Ovary (tissue), 3 donors: ENCODE results near the gene NEMP2.

Experiments used
- CTCF ChIP-seq, 3 donors: fragments of 450-650 bp in 2 of 3; fragments of 200-600 bp in 1 of 3; IDR thresholded peaks; one replicate each; pipeline versions ENCODE4 v1.5.1 to v1.8.0; 2016 to 2022; ENCODE audit warnings: antibody characterized with exemption in 3 of 3, mild to moderate bottlenecking in 1 of 3
- POLR2A ChIP-seq: fragments of 450-650 bp; IDR thresholded peaks from one replicate; pipeline ENCODE4 v1.6.1; 2017; ENCODE audit warnings: antibody characterized with exemption, mild to moderate bottlenecking, moderate library complexity
- donor health status: DM: no; HTN: no; CAD: no.

GRCh38 chr2:190519975-190520767 is 14.4 kb downstream of the NEMP2 start:
- TF ChIP-seq POLR2A = no peak
- TF ChIP-seq CTCF (IDR thresholded peaks at IDR 0.05) = no peak
